Thymus (tissue), 11 donors: Measurements from ENCODE around the gene PHTF1. TPM values are rescaled to one million over a fixed set of nuclear protein-coding genes. Genes with fewer than 3 reads are reported as not detected.

ENCODE experiments used
- DNase-seq, 9 donors: peaks; one replicate each; pipeline ENCODE4 v3.0.0-alpha.2; 2013; ENCODE audit warnings: low spot score in 9 of 9, low read depth in 6 of 9, missing footprints in 1 of 9
- H3K27ac ChIP-seq, 2 donors: one replicate each; pipeline ENCODE4 v1.5.1; 2013; ENCODE audit warnings: control low read depth in 1 of 2, low read depth in 1 of 2, low read length in 1 of 2, mild to moderate bottlenecking in 1 of 2, moderate library complexity in 1 of 2
- H3K27me3 ChIP-seq, 2 donors: one replicate each; pipeline ENCODE4 v1.5.1; 2013; ENCODE audit warnings: low read length in 1 of 2; ENCODE audit not compliant: control insufficient read depth in 2 of 2, insufficient read depth in 1 of 2
- H3K36me3 ChIP-seq, 2 donors: one replicate each; pipeline ENCODE4 v1.5.1; 2013; ENCODE audit warnings: low read length in 1 of 2, mild to moderate bottlenecking in 1 of 2, moderate library complexity in 1 of 2; ENCODE audit not compliant: control insufficient read depth in 2 of 2, insufficient read depth in 2 of 2
- H3K4me1 ChIP-seq, 2 donors: one replicate each; pipeline ENCODE4 v1.5.1; 2013; ENCODE audit warnings: low read length in 2 of 2; ENCODE audit not compliant: control insufficient read depth in 2 of 2, insufficient read depth in 2 of 2
- H3K4me3 ChIP-seq, 2 donors: one replicate each; pipeline ENCODE4 v1.5.1; 2013; ENCODE audit warnings: low read length in 2 of 2, control low read depth in 1 of 2, mild to moderate bottlenecking in 1 of 2
- H3K9me3 ChIP-seq, 2 donors: one replicate each; pipeline ENCODE4 v1.5.1; 2013; ENCODE audit warnings: low read length in 1 of 2, mild to moderate bottlenecking in 1 of 2; ENCODE audit not compliant: control insufficient read depth in 2 of 2, insufficient read depth in 1 of 2
- WGBS: extraction: QIAGEN DNeasy Blood & Tissue Kit; methylation state at CpG from one replicate; pipeline ENCODE4 v1.1.7; 2013; 5-methylcytosine and 5-hydroxymethylcytosine counted together
- polyA plus RNA-seq: library from polyadenylated mRNA; stranded (reverse); fragments of 200-250 nt; gene quantifications from one replicate; pipeline ENCODE4 v1.2.3, GENCODE V29; 2013
- total RNA-seq: library from RNA; stranded (reverse); fragments of 120-200 nt; gene quantifications from one replicate; pipeline ENCODE4 v1.2.4, GENCODE V29; 2013
- donor health status: healthy.

The PHTF1 gene
- total and polyA plus RNA-seq, 2 donors = 6.1 to 9.8 TPM

- Histone ChIP-seq H3K4me3 (no peak overlapping the region), H3K9me3 (no peaks in the 10 kb centered on the region), H3K27me3 (no peaks in the 10 kb centered on the region), H3K27ac (no peak overlapping the region), H3K4me1 (no peaks in the 10 kb centered on the region), H3K36me3 (no peaks in the 10 kb centered on the region)
- WGBS = 99% methylated on average over 2 of the region's 2 CpGs
- DNase-seq = no peak
Measured at GRCh38 chr1:113666126-113666525, 93.2 kb downstream of the PHTF1 start.

- no peak overlapping the region for H3K27ac ChIP-seq
- no peaks in the 10 kb centered on the region for H3K4me1 ChIP-seq
- no peak for DNase-seq
- H3K4me3 ChIP-seq = no peak overlapping the region
- H3K9me3 ChIP-seq = no peaks in the 10 kb centered on the region
- no peaks in the 10 kb centered on the region for H3K36me3 ChIP-seq
- H3K27me3 ChIP-seq = no peaks in the 10 kb centered on the region
Measured at GRCh38 chr1:113665071-113665470, 94.2 kb downstream of the PHTF1 start.

- no peak for DNase-seq
- WGBS = 96% methylated on average over 5 of the region's 5 CpGs
- Histone ChIP-seq H3K27ac (no peak overlapping the region), H3K27me3 (no peaks in the 10 kb centered on the region), H3K36me3 (no peaks in the 10 kb centered on the region), H3K4me1 (no peaks in the 10 kb centered on the region), H3K9me3 (no peaks in the 10 kb centered on the region), H3K4me3 (no peak overlapping the region)
Measured at GRCh38 chr1:113663165-113663951, 95.9 kb downstream of the PHTF1 start.

GRCh38 chr1:113662101-113662500, 97.2 kb downstream of the PHTF1 start:
- no peak overlapping the region for H3K4me3 ChIP-seq
- 99% methylated on average over 1 of the region's 1 CpG for WGBS
- DNase-seq = no peak
- H3K36me3 ChIP-seq = no peaks in the 10 kb centered on the region
- H3K27ac ChIP-seq = no peak overlapping the region
- no peaks in the 10 kb centered on the region for H3K4me1 ChIP-seq
- H3K9me3 ChIP-seq = no peaks in the 10 kb centered on the region
- no peaks in the 10 kb centered on the region for H3K27me3 ChIP-seq

GRCh38 chr1:113660088-113660487, 99.2 kb downstream of the PHTF1 start:
- Histone ChIP-seq H3K4me3 (no peak overlapping the region), H3K27ac (no peak overlapping the region), H3K36me3 (no peaks in the 10 kb centered on the region), H3K27me3 (no peaks in the 10 kb centered on the region), H3K4me1 (no peaks in the 10 kb centered on the region), H3K9me3 (no peaks in the 10 kb centered on the region)
- WGBS = 89% methylated on average over 3 of the region's 3 CpGs
- no peak for DNase-seq

- Histone ChIP-seq H3K4me1 (no peaks in the 10 kb centered on the region), H3K9me3 (no peaks in the 10 kb centered on the region), H3K27ac (no peak overlapping the region), H3K36me3 (no peaks in the 10 kb centered on the region), H3K4me3 (no peak overlapping the region), H3K27me3 (no peaks in the 10 kb centered on the region)
- WGBS = 97% methylated on average over 4 of the region's 4 CpGs
- DNase-seq = no peak
Measured at GRCh38 chr1:113659556-113659955, 99.7 kb downstream of the PHTF1 start.

GRCh38 chr1:113659035-113659434, 100.3 kb downstream of the PHTF1 start:
- no peak for DNase-seq
- Histone ChIP-seq H3K27ac (no peak overlapping the region), H3K36me3 (no peaks in the 10 kb centered on the region), H3K4me3 (no peak overlapping the region), H3K27me3 (no peaks in the 10 kb centered on the region), H3K4me1 (no peaks in the 10 kb centered on the region), H3K9me3 (no peaks in the 10 kb centered on the region)
- WGBS = 95% methylated on average over 9 of the region's 9 CpGs

GRCh38 chr1:113657556-113658063, 101.7 kb downstream of the PHTF1 start:
- no peak for DNase-seq
- Histone ChIP-seq H3K4me1 (no peaks in the 10 kb centered on the region), H3K27ac (no peak overlapping the region), H3K27me3 (no peaks in the 10 kb centered on the region), H3K4me3 (no peak overlapping the region), H3K36me3 (no peaks in the 10 kb centered on the region), H3K9me3 (no peaks in the 10 kb centered on the region)
- WGBS = 92% methylated on average over 3 of the region's 3 CpGs

GRCh38 chr1:113657126-113657525, 102.2 kb downstream of the PHTF1 start:
- Histone ChIP-seq H3K27me3 (no peaks in the 10 kb centered on the region), H3K9me3 (no peaks in the 10 kb centered on the region), H3K27ac (no peak overlapping the region), H3K36me3 (no peaks in the 10 kb centered on the region), H3K4me3 (no peak overlapping the region), H3K4me1 (no peaks in the 10 kb centered on the region)
- DNase-seq = no peak
- WGBS = 53% methylated on average over 3 of the region's 3 CpGs
